ENCODE measurements around the gene FHOD3.

DNA sequence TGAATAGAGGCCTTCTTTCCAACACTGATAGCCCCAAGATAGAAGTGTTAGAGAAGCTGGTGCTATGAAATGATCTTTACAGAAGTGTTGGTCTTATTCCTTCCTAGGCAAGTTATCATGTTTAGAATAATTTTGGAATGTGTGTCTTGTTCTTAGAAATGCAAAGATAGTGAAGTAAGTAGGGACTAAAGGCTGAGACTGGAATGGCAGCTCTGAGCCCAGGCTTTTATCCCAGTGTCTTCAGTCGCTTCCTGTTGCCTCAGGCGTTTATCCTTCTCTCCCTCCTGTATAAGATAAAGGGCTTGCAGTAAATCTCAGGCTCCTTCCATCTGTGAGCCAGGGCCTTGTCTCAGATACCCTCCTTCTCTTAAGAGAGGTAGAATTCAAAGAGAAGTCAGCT is 313.1 kb downstream of the FHOD3 start:
- TF ChIP-seq ZNF221 (tag by site-specific recombination; IDR thresholded peaks at IDR 0.05; ENCODE audit: borderline replicate concordance) (no peak), PRDM1 (tag by site-specific recombination; IDR thresholded peaks at IDR 0.05) (no peak), ZNF768 (tag by site-specific recombination; IDR thresholded peaks at IDR 0.05) (no peak), ZNF214 (tag by site-specific recombination; IDR thresholded peaks at IDR 0.05; ENCODE audit: borderline replicate concordance) (no peak), ZBTB20 (tag by site-specific recombination; IDR thresholded peaks at IDR 0.05) (no peak), ZNF549 (tag by site-specific recombination; IDR thresholded peaks at IDR 0.05) (no peak), SP2 (tag by site-specific recombination; IDR thresholded peaks at IDR 0.05) (no peak), ZNF560 (tag by site-specific recombination; IDR thresholded peaks at IDR 0.05; ENCODE audit: borderline replicate concordance) (no peak), ZEB2 (tag by site-specific recombination; IDR thresholded peaks at IDR 0.05) (no peak)
- TF ChIP-seq, protein P1, sequence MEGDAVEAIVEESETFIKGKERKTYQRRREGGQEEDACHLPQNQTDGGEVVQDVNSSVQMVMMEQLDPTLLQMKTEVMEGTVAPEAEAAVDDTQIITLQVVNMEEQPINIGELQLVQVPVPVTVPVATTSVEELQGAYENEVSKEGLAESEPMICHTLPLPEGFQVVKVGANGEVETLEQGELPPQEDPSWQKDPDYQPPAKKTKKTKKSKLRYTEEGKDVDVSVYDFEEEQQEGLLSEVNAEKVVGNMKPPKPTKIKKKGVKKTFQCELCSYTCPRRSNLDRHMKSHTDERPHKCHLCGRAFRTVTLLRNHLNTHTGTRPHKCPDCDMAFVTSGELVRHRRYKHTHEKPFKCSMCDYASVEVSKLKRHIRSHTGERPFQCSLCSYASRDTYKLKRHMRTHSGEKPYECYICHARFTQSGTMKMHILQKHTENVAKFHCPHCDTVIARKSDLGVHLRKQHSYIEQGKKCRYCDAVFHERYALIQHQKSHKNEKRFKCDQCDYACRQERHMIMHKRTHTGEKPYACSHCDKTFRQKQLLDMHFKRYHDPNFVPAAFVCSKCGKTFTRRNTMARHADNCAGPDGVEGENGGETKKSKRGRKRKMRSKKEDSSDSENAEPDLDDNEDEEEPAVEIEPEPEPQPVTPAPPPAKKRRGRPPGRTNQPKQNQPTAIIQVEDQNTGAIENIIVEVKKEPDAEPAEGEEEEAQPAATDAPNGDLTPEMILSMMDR (tag by site-specific recombination; IDR thresholded peaks at IDR 0.05): no peak
- TF ChIP-seq, protein P2, sequence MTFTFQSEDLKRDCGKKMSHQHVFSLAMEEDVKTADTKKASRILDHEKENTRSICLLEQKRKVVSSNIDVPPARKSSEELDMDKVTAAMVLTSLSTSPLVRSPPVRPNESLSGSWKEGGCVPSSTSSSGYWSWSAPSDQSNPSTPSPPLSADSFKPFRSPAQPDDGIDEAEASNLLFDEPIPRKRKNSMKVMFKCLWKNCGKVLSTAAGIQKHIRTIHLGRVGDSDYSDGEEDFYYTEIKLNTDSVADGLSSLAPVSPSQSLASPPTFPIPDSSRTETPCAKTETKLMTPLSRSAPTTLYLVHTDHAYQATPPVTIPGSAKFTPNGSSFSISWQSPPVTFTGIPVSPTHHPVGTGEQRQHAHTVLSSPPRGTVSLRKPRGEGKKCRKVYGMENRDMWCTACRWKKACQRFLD (tag by site-specific recombination; IDR thresholded peaks at IDR 0.05): no peak
- TF ChIP-seq, protein P3, sequence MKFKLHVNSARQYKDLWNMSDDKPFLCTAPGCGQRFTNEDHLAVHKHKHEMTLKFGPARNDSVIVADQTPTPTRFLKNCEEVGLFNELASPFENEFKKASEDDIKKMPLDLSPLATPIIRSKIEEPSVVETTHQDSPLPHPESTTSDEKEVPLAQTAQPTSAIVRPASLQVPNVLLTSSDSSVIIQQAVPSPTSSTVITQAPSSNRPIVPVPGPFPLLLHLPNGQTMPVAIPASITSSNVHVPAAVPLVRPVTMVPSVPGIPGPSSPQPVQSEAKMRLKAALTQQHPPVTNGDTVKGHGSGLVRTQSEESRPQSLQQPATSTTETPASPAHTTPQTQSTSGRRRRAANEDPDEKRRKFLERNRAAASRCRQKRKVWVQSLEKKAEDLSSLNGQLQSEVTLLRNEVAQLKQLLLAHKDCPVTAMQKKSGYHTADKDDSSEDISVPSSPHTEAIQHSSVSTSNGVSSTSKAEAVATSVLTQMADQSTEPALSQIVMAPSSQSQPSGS (tag by site-specific recombination; IDR thresholded peaks at IDR 0.05; ENCODE audit: low read depth): no peak
- TF ChIP-seq, protein P4, sequence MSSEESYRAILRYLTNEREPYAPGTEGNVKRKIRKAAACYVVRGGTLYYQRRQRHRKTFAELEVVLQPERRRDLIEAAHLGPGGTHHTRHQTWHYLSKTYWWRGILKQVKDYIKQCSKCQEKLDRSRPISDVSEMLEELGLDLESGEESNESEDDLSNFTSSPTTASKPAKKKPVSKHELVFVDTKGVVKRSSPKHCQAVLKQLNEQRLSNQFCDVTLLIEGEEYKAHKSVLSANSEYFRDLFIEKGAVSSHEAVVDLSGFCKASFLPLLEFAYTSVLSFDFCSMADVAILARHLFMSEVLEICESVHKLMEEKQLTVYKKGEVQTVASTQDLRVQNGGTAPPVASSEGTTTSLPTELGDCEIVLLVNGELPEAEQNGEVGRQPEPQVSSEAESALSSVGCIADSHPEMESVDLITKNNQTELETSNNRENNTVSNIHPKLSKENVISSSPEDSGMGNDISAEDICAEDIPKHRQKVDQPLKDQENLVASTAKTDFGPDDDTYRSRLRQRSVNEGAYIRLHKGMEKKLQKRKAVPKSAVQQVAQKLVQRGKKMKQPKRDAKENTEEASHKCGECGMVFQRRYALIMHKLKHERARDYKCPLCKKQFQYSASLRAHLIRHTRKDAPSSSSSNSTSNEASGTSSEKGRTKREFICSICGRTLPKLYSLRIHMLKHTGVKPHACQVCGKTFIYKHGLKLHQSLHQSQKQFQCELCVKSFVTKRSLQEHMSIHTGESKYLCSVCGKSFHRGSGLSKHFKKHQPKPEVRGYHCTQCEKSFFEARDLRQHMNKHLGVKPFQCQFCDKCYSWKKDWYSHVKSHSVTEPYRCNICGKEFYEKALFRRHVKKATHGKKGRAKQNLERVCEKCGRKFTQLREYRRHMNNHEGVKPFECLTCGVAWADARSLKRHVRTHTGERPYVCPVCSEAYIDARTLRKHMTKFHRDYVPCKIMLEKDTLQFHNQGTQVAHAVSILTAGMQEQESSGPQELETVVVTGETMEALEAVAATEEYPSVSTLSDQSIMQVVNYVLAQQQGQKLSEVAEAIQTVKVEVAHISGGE (tag by site-specific recombination; conservative IDR thresholded peaks at IDR 0.05; ENCODE audit: low read depth): no peak
- TF ChIP-seq, protein P5, sequence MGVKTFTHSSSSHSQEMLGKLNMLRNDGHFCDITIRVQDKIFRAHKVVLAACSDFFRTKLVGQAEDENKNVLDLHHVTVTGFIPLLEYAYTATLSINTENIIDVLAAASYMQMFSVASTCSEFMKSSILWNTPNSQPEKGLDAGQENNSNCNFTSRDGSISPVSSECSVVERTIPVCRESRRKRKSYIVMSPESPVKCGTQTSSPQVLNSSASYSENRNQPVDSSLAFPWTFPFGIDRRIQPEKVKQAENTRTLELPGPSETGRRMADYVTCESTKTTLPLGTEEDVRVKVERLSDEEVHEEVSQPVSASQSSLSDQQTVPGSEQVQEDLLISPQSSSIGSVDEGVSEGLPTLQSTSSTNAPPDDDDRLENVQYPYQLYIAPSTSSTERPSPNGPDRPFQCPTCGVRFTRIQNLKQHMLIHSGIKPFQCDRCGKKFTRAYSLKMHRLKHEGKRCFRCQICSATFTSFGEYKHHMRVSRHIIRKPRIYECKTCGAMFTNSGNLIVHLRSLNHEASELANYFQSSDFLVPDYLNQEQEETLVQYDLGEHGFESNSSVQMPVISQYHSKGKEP (tag by site-specific recombination; IDR thresholded peaks at IDR 0.05): no peak
